GM21619 (cell line): Measurements from ENCODE around the gene RAC2.

Experiments used
- ATAC-seq: cut with Tn5 transposase; IDR thresholded peaks from one replicate; pipeline ENCODE4 v1.9.1; 2021; ENCODE audit not compliant: unreplicated experiment

Gene RAC2

GRCh38 chr22:37244114-37244921 is at the start of gene RAC2:
Gene RAC2, minus strand, starts transcription at chr22:37244269. Its CDS starts 121 bp downstream, at chr22:37244148.
- ATAC-seq, result peak; percentile 34

DNA sequence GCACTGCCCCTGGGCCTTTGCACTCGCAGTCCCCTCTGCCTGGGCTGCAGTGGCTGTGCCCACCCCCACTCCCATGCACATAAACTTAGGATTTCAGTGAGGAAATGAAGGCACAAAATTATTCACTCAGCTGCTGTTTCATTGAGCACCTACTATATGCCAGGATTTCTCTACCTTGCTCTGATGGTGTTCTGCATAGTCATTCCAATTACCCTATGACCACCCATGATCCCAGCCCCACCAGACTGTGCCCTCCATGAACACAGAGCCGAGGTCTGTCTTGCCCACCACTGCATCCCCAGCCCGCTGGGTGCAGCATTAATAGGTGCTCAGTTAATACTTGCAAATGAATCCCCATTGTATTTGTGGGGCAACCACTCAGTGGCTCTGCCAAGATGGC is 49.1 kb upstream of the RAC2 start:
- no peak for ATAC-seq

DNA sequence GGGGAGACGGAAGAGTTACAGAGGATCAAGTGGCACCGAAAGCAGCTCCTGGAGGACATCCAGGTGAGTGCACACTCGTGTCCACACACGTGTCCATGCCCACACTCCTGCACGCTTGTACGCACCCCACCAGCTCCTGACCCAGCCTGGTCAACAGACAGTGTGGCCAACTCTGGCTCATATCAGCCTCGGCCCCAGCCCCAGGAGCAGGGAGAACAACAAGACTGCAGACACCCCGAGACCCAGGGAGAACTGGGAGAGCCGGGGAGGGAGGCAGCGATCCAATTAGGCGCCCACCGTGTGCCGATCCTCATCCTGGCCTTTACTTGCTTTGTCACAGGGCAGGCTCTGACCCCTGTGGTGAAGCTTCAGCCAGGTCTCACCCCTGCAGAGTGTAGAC is 48.6 kb upstream of the RAC2 start:
- no peak for ATAC-seq

DNA sequence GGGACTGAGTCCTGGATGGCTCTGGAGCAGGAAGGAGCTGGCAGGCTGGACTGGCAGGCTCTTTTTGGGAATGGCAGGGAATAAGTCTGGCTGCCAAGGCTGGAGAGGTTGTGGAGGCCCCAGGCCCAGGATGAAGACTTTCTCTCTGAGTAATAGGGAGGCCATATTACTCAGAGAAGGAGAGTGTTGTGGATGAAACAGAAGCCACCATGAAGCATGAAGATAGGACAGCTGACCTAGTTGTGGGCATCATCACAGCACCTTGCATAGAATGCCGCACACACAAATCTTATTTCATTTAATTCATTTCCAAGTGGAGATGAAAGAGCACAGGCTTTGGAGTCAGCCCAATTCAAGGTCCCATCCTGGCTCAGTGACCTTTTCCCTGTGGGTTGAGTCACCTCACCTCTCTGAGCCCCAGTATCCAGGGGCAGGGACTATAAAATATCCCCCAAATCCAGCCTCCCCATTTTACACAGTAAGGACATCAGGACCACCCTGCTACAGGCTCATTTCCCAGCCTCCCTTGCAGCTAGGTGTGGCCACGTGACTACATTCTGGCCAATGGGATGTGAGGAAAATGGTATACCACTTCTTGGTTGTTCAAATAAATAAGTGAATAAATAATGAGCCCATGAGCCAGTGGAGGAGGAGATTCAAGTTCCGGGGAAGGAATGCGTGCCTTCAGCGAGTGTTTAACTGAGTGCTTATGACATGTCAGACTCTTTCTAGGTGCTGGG is 47.7 kb upstream of the RAC2 start:
- ATAC-seq, result no peak

GRCh38 chr22:37290737-37291136 is 46.7 kb upstream of the RAC2 start:
- ATAC-seq, result no peak

DNA sequence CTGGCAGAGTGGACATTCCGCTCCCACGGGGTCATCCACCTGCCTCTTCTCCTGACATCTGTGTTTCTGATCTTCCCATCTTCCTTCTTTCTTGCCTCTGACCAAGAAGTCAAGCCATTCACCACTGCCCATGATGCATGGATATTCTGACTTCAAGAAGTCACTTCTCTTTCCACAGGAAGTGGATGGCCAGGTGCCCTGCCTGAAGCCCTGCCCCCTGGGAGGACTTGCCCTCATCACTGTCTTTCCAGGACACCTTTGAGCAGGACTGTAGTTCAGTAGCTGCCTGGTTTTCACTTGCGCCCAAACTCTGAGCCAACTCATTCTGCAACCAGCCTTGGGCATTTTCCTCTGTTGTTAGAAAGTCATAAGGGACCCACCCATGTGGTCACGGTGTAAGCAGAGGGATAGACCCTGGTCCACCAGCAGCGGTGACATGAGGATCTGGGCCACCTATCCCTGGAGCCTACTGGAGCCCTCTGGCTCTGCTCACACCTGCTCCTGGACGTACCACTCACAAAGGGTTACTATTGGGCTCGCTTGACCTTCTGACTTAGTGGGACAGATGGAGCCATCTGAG is 45.2 kb upstream of the RAC2 start:
- no peak for ATAC-seq

GRCh38 chr22:37288521-37288920 is 44.5 kb upstream of the RAC2 start:
- ATAC-seq, result no peak

- ATAC-seq, result no peak
Measured at GRCh38 chr22:37287550-37287951, 43.5 kb upstream of the RAC2 start.

DNA sequence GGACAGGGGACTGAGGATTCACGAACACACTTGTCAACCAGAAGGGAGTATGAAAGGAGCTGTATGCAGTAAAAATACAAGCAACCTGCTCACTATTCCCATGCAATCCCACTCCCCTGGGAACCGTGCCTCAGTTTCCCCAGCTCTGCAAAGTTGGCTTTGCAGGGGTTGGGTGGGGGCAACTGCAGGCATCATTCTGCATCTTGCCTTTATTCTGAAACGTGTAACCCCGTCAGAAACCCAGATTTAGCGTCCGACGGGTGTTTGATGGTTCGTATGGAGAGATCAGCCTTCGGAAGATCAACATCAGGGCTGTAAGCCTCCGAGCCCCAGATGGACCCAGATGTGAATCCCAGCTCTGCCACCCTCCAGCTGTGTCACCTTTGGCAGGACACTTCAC is 41.9 kb upstream of the RAC2 start:
- no peak for ATAC-seq

DNA sequence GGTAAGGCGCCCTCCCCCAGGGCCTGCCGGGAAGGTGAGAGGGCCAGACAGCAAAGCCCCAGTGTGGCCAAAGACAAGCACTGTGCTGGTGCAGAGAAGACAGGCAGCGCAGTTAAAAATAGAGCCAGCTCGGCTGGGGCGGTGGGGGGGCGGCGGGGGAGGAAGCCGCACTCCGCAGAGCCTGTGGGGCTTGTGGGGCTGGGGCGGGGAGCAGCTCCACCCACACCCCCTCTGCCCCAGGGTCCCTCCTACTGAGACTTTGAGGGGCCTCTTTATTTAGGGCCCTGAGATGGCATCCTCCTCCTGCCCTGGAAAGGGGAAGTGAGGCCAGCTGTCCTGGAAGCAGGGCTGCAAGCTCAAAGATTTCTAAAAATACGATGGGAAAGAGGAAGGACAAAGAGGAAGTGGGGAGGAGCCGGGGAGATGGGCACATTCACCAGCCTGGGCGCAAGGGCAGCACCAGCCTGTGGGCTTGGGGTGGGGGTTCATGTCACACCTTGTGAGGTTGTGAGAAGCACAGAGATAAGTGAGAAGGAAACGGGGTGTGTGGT is 40.8 kb upstream of the RAC2 start:
- no peak for ATAC-seq

DNA sequence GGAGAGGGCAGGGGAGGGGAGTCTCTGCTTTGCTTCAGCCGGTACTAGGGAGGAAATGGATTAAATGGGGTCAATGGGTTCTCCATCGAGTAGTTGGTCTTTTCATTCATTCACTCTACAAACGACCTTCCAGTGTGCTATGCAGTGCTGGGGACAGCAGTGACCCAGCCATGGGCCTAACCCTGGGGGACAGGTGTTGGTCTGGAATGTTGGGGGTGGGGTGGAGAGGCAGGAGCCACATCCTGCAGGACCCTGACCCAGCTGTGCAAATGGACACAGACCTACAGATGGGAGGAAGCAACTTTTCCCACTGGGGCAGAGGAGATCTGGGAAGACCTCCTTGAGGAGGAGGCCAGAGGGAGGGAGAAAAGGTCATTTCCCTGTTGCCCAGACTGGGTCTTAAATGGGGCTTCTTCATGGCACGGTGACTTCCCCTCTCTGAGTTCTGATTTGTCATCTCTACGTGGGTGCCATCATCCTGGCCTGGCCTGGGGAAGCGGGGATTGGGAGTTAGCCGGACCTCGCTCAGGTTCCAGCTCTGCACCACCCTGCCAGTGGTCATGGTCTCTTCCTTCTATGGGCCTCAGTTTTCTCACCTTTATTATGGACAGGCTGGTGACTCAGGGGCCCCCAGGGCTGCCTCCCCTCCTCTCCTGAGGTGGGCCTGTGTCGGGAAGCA is 40.2 kb upstream of the RAC2 start:
- no peak for ATAC-seq

- no peak for ATAC-seq
Measured at GRCh38 chr22:37283393-37283937, 39.4 kb upstream of the RAC2 start.

- no peak for ATAC-seq
Measured at GRCh38 chr22:37282385-37282677, 38.3 kb upstream of the RAC2 start, which contains the start of gene CYTH4. Gene CYTH4, plus strand, starts transcription at chr22:37282508. Its CDS starts 62 bp downstream, at chr22:37282570.

DNA sequence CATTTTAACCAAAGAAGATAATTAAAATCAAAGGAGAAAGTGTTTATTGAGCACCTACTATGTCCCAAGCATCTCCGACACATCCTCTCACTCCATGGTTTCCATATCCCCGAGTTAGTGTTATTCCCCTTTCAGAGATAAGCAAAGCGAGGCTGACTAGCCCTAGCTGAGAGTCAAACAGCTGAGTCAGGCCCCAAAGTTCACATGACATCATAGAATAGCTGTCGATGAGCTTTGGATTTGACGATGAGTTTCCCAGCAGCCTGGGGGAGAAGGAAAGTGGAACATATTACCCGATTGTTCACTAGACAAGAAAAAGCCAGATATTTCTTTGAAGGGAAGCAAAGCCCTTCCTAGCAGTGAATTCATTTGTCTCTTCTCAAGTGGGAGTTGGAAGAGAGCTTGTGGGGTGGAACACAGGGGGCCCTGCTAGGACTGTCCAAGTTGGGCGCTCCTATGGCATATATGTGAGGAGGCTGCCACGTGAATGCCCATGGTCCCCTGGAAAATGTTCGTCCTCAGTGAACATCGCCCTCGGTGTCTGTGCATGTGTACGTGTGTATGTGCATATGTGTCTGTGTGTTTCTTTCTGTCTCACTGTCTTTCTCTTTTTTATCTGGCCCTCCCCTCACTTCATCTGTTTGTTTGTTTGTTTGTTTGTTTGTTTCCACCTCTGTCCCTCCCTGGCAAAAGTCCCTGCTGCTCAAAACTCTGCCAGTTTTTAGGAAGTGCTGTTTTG is 37.7 kb upstream of the RAC2 start:
- no peak for ATAC-seq

DNA sequence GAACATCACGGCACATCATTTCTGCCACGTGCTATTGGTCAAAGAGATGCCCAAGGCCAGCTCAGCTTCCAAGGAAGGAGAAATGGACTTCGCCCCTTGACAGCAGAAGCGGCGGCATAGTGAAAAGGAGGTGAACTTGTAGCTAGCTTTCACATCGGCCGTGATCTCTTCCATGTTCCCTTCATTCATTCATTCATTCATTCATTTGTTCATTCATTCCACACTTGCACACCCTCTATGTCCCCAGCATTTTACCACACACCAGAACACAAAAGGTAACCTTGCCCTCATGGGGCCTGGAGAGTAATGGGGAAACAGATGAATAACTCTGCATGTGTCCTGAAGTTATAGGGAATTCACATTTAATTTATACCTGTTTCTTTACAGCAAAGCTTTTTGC is 37.1 kb upstream of the RAC2 start:
- no peak for ATAC-seq

DNA sequence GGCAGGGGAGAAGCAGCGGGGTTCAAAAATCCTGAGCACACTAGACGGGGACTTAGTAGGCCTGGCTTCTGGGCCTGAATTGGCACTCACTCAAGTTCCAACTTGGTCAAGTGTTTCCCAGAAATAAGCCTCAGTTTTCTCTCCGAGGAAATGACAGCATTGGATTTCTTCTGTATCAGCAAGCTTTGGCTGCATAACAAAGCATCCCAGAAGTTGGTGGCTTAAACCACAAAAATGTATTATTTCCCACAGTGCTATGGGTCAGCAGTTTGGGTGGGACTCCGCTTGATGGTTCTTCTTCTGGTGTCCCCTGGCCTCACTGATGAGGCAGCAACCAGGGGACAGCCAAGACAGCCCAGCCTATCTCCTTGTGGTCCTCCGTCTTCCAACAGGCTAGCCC is 36.6 kb upstream of the RAC2 start:
- ATAC-seq, result no peak

- ATAC-seq, result no peak
Measured at GRCh38 chr22:37279331-37280181, 35.5 kb upstream of the RAC2 start.

GRCh38 chr22:37278261-37278660 is 34.2 kb upstream of the RAC2 start:
- ATAC-seq, result no peak

DNA sequence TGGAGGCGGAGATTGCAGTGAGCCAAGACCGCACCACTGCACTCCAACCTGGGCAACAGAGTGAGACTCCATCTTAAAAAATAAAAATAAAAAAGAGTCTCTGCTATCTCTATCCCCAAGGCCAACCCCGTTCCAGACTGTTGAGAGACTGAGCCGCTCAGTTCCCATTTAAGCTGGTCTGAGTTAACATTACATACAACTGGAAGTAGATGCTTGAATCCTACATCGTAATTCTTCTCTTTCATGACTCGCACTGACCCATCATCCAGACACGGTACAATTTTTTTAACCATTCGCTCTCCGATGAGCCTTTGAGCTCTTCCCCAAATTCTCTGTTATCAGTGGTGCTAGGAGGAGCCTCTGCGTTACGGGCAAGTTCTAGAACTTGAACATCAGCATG is 33.3 kb upstream of the RAC2 start:
- ATAC-seq, result no peak
